GM12872 (cell line): ENCODE data around the gene ZC3HAV1.

Source experiments
- TF ChIP-seq, protein P1 (sequence below): IDR thresholded peaks from 3 replicates; pipeline ENCODE4 v1.5.1; 2011; ENCODE audit warnings: low read depth, mild to moderate bottlenecking, low read length, moderate library complexity; ENCODE audit not compliant: insufficient read depth

ZC3HAV1 gene

DNA sequence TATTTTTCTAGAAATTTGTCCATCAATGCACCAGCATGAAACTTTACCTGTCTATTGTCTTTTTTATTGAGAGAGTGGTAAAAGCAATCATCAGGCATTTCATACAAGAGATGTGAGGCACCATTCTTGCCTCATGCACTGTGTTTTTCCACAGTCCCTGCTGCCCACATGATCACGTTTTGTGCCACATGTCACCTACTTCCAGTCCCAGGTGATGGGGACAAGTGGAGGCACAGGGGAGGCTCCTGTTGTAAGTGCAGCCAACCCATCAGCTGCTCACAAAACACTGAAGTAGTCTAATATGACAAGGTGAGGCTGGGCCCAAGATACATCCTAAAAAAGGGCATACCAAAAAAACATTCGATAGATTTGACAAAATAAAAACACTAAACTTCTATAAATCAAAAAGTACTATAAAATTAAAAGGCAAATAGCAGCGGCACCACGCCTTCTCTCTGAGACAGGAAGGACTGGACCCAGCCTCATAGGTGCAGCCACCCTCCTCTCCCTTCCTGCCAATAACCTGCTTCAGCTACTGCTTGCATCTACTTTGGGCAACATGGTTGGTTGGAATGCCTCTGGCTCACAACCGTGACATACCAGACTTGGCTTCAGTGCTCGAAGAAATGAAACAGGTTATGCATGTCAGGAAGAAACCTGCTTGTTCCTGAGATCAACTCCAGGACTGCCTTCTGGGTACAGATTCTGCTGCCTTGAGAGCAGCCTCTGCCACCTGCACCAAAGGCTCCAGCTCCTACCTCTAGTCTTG, 76.0 kb downstream of the ZC3HAV1 start:
- TF ChIP-seq, protein P1, sequence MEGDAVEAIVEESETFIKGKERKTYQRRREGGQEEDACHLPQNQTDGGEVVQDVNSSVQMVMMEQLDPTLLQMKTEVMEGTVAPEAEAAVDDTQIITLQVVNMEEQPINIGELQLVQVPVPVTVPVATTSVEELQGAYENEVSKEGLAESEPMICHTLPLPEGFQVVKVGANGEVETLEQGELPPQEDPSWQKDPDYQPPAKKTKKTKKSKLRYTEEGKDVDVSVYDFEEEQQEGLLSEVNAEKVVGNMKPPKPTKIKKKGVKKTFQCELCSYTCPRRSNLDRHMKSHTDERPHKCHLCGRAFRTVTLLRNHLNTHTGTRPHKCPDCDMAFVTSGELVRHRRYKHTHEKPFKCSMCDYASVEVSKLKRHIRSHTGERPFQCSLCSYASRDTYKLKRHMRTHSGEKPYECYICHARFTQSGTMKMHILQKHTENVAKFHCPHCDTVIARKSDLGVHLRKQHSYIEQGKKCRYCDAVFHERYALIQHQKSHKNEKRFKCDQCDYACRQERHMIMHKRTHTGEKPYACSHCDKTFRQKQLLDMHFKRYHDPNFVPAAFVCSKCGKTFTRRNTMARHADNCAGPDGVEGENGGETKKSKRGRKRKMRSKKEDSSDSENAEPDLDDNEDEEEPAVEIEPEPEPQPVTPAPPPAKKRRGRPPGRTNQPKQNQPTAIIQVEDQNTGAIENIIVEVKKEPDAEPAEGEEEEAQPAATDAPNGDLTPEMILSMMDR: no peak

DNA sequence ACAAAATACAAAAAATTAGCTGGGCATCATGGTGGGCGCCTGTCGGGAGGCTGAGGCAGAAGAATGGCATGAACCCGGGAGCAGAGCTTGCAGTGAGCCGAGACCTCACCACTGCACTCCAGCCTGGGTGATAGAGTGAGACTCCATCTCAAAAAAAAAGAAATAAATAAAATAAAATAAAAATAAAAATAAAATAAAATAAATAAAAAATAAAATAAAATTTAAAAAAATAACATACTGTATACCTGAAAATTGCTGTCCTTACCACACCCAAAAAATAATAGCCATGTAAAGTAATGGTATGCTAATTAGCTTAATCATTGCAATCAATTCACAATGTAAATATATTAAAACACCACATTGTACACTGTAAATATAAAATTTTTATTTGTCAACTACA, 77.0 kb downstream of the ZC3HAV1 start:
- TF ChIP-seq, protein P1: no peak

DNA sequence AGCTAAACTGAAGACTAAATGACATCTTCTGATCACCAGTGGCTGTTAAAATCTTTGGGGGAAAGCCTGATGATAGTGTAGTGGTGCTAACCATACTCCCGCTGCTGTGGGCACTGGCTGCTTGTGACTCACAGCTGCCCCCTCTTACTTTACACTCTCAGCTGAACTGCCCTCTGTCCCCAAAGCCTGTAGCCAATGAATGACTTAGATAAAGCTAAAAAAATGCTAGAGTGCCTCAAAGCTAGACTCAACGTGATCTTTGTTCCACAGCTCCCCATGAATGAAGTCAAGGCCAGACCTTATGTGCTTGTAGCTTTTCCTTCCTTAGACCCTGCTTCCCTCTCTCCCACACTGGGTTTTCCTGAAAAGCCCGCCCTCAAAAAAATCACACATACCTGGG, 80.2 kb downstream of the ZC3HAV1 start:
- TF ChIP-seq, protein P1: no peak

DNA sequence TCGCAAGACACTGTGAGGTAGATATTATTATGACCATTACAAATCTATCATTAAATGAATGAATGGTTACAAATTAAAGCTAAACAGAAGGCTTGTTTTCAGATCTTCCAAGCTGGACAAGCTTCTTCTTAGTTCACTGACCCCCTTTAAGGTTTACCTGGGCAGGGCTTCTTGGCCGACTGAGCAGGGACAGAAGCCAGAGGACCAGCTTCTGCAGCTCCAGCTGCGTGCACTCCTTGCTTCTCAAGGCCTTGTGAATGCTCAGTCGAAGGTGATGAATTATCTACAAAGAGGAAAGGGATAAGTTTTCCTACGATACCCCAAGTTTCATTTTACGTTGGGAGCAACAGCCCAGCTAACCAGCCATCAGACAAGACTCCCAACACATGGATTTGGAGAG, 83.0 kb downstream of the ZC3HAV1 start:
- TF ChIP-seq, protein P1: no peak

DNA sequence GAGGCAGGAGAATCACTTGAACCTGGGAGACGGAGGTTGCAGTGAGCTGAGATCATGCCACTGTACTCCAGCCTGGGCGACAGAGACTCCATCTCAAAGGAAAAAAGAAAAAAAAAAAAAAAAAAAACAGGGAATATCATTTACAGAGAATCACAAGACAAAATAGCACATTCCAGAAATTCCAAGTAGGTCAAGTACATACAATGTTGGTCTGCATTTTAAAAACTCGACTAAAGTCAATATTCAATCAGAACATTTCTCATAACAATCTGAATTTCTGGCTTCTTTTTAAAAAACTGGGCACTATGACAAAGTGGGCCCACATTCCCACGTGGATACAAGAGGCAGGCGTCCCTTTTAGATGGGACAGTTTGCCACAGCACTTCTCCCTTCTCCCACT, 86.4 kb downstream of the ZC3HAV1 start:
- TF ChIP-seq, protein P1: no peak

DNA sequence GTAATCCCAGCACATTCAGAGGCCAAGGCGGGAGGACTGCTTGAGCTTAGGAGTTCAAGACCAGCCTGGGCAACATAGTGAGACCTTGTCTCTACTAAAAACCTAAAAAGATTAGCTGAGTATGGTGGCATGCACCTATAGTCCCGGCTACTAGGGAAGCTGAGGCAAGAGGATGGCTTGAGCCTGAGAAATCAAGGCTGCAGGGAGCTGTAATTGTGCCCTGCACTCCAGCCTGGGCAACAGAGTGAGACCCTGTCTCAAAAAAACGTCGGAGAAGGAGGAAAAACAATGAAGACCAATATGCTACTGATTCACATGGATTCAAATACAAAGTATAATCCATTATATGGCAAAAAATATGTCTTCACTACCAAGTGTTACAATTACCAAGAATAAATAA, 87.2 kb downstream of the ZC3HAV1 start:
- TF ChIP-seq, protein P1: no peak

DNA sequence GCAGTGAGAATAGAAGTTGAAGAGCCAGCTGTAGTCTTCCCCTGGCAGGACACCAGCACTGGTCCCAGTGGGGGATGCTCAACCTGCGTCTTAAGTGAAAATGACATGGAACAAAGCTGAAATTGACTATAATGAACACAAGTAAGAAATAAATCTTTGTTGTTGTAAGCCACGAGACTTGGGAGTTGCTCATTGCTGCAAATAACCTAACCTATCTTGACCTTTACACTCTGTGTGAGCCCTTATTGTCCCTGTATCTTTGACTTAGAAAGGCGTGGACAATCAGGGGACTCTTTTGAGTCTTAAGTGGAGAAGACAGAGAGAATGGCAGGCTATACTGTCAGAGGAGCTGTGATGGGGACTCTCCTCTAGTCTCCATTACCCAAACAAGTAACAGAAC, 90.6 kb downstream of the ZC3HAV1 start:
- TF ChIP-seq, protein P1: no peak
